ENCODE measurements around the gene LSAMP.
"Not testable (repeated sequence)": the region's sequence is repeated elsewhere in the genome, so short reads cannot be mapped to it uniquely, and the experiment has no call there.

LSAMP gene

DNA sequence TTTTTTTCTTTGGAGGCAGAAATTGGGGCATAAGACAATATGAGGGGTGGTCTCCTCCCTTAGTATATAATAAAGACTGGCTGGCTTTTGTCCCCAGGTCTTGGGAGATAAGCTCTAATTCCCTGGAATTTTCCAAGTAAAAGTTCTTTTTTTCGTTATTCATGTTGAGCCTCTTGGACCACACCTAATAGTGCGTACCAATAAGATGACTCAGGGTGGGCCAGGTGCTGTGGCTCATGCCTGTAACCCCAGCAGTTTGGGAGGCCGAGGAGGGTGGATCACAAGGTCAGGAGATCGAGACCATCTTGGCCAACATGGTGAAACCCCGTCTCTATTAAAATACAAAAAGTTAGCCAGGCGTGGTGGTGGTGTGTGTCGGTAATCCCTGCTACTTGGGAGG is 645.2 kb downstream of the LSAMP start:
- not testable (repeated sequence) for H3K23ac ChIP-seq (ENCODE audit: low read length in 2 of 2)

GRCh38 chr3:115792206-115792955 is 652.9 kb downstream of the LSAMP start:
- no peak overlapping the region for H2BK5ac ChIP-seq (ENCODE audit: low read depth, low read length, poor library complexity, severe bottlenecking)
- no peak overlapping the region for H4K8ac ChIP-seq (ENCODE audit: low read length)
- H3K79me1 ChIP-seq (replicated peaks; ENCODE audit: low read length, poor library complexity, severe bottlenecking) = no peaks in the 10 kb centered on the region
- 65% methylated on average over 4 of the region's 6 CpGs for WGBS
- no peak overlapping the region for H3K27ac ChIP-seq (ENCODE audit: low read length, poor library complexity, severe bottlenecking)
- H2BK120ac ChIP-seq (ENCODE audit: low read depth, low read length) = no peak overlapping the region
- H2BK15ac ChIP-seq (ENCODE audit: low read depth, poor library complexity, severe bottlenecking) = no peak overlapping the region
- DNase-seq = peak; percentile 29
- H3K4me3 ChIP-seq (ENCODE audit: insufficient read depth in 1 of 2, low read depth in 1 of 2, low read length in 2 of 2) = no peak overlapping the region
- no peak overlapping the region for H2AK5ac ChIP-seq (ENCODE audit: low read length, severe bottlenecking)
- no peaks in the 10 kb centered on the region for H3K27me3 ChIP-seq (ENCODE audit: control insufficient read depth in 1 of 2, insufficient read depth in 1 of 2, low read length in 2 of 2)
- H3K23ac ChIP-seq (ENCODE audit: low read length in 2 of 2) = no peak overlapping the region
- peak overlapping the region in 1 of 2 experiments; percentile 10 for H2BK12ac ChIP-seq (ENCODE audit: low read length in 2 of 2)
- no peak overlapping the region for H3K4me2 ChIP-seq (ENCODE audit: low read length, poor library complexity, severe bottlenecking)
- no peaks in the 10 kb centered on the region for H3K36me3 ChIP-seq (ENCODE audit: control insufficient read depth in 1 of 2, insufficient read depth in 2 of 2, low read depth in 1 of 2, low read length in 2 of 2)
- H3K9me3 ChIP-seq (ENCODE audit: control insufficient read depth, low read length) = no peaks in the 10 kb centered on the region
- H2AFZ ChIP-seq (ENCODE audit: low read depth, low read length) = no peak overlapping the region
- no peak overlapping the region for H3K18ac ChIP-seq (ENCODE audit: low read depth in 1 of 2, low read length in 2 of 2)
- H3K14ac ChIP-seq (ENCODE audit: low read length in 2 of 2) = no peak overlapping the region
- H3K4me1 ChIP-seq (ENCODE audit: control insufficient read depth, insufficient read depth, low read depth, low read length) = peaks cover 6% of the 10 kb centered on the region
- H3K9ac ChIP-seq (ENCODE audit: low read length) = no peak overlapping the region
- no peak overlapping the region for H3K4ac ChIP-seq (ENCODE audit: low read depth in 1 of 2, low read length in 2 of 2)
- no peak overlapping the region for H4K91ac ChIP-seq (ENCODE audit: low read length)

More for the DNA sequence above, 645.2 kb downstream of the LSAMP start:
- not testable (repeated sequence) for H3K79me1 ChIP-seq (replicated peaks; ENCODE audit: low read length, poor library complexity, severe bottlenecking); H2AK5ac ChIP-seq (ENCODE audit: low read length, severe bottlenecking); H3K4me2 ChIP-seq (ENCODE audit: low read length, poor library complexity, severe bottlenecking); H2BK15ac ChIP-seq (ENCODE audit: low read depth, poor library complexity, severe bottlenecking); H2BK12ac ChIP-seq (ENCODE audit: low read length in 2 of 2); H3K4ac ChIP-seq (ENCODE audit: low read depth in 1 of 2, low read length in 2 of 2); DNase-seq; H3K9ac ChIP-seq (ENCODE audit: low read length); H2AFZ ChIP-seq (ENCODE audit: low read depth, low read length); H3K27ac ChIP-seq (ENCODE audit: low read length, poor library complexity, severe bottlenecking); H3K4me1 ChIP-seq (ENCODE audit: control insufficient read depth, insufficient read depth, low read depth, low read length); H3K9me3 ChIP-seq (ENCODE audit: control insufficient read depth, low read length); H3K36me3 ChIP-seq (ENCODE audit: control insufficient read depth in 1 of 2, insufficient read depth in 2 of 2, low read depth in 1 of 2, low read length in 2 of 2); H3K4me3 ChIP-seq (ENCODE audit: insufficient read depth in 1 of 2, low read depth in 1 of 2, low read length in 2 of 2); H3K18ac ChIP-seq (ENCODE audit: low read depth in 1 of 2, low read length in 2 of 2); H2BK120ac ChIP-seq (ENCODE audit: low read depth, low read length); H4K91ac ChIP-seq (ENCODE audit: low read length); H2BK5ac ChIP-seq (ENCODE audit: low read depth, low read length, poor library complexity, severe bottlenecking); H3K14ac ChIP-seq (ENCODE audit: low read length in 2 of 2); H4K8ac ChIP-seq (ENCODE audit: low read length); H3K27me3 ChIP-seq (ENCODE audit: control insufficient read depth in 1 of 2, insufficient read depth in 1 of 2, low read length in 2 of 2)
- 84% methylated on average over 7 of the region's 7 CpGs for WGBS

- not testable (repeated sequence) for H3K4me2 ChIP-seq (ENCODE audit: low read length, poor library complexity, severe bottlenecking); H3K23ac ChIP-seq (ENCODE audit: low read length in 2 of 2); H3K9ac ChIP-seq (ENCODE audit: low read length); H2AFZ ChIP-seq (ENCODE audit: low read depth, low read length); H4K8ac ChIP-seq (ENCODE audit: low read length); H2BK15ac ChIP-seq (ENCODE audit: low read depth, poor library complexity, severe bottlenecking); H3K4me3 ChIP-seq (ENCODE audit: insufficient read depth in 1 of 2, low read depth in 1 of 2, low read length in 2 of 2); H2AK5ac ChIP-seq (ENCODE audit: low read length, severe bottlenecking); H3K79me1 ChIP-seq (replicated peaks; ENCODE audit: low read length, poor library complexity, severe bottlenecking); H3K4me1 ChIP-seq (ENCODE audit: control insufficient read depth, insufficient read depth, low read depth, low read length); H3K14ac ChIP-seq (ENCODE audit: low read length in 2 of 2); H3K9me3 ChIP-seq (ENCODE audit: control insufficient read depth, low read length); H3K36me3 ChIP-seq (ENCODE audit: control insufficient read depth in 1 of 2, insufficient read depth in 2 of 2, low read depth in 1 of 2, low read length in 2 of 2); DNase-seq; H3K4ac ChIP-seq (ENCODE audit: low read depth in 1 of 2, low read length in 2 of 2); H2BK120ac ChIP-seq (ENCODE audit: low read depth, low read length); H3K27me3 ChIP-seq (ENCODE audit: control insufficient read depth in 1 of 2, insufficient read depth in 1 of 2, low read length in 2 of 2); H2BK5ac ChIP-seq (ENCODE audit: low read depth, low read length, poor library complexity, severe bottlenecking)
- H2BK12ac ChIP-seq (ENCODE audit: low read length in 2 of 2) = peak overlapping the region in 1 of 2 experiments; percentile 42
- peak overlapping the region; percentile 80 for H3K27ac ChIP-seq (ENCODE audit: low read length, poor library complexity, severe bottlenecking)
- H3K18ac ChIP-seq (ENCODE audit: low read depth in 1 of 2, low read length in 2 of 2) = peak overlapping the region in 1 of 2 experiments; percentile 44
- peak overlapping the region; percentile 61 for H4K91ac ChIP-seq (ENCODE audit: low read length)
- 94% methylated on average over 54 of the region's 55 CpGs for WGBS
These were observed 653.8 kb downstream of the LSAMP start for GRCh38 chr3:115791271-115792153.

GRCh38 chr3:115790759-115791158 is 654.5 kb downstream of the LSAMP start:
- no peak overlapping the region for H4K91ac ChIP-seq (ENCODE audit: low read length)
- H3K4me1 ChIP-seq (ENCODE audit: control insufficient read depth, insufficient read depth, low read depth, low read length) = peaks cover 6% of the 10 kb centered on the region
- no peaks in the 10 kb centered on the region for H3K27me3 ChIP-seq (ENCODE audit: control insufficient read depth in 1 of 2, insufficient read depth in 1 of 2, low read length in 2 of 2)
- H3K18ac ChIP-seq (ENCODE audit: low read depth in 1 of 2, low read length in 2 of 2) = no peak overlapping the region
- no peak overlapping the region for H4K8ac ChIP-seq (ENCODE audit: low read length)
- H2BK15ac ChIP-seq (ENCODE audit: low read depth, poor library complexity, severe bottlenecking) = no peak overlapping the region
- no peak overlapping the region for H2BK120ac ChIP-seq (ENCODE audit: low read depth, low read length)
- WGBS = 8% methylated on average over 2 of the region's 3 CpGs
- H2BK5ac ChIP-seq (ENCODE audit: low read depth, low read length, poor library complexity, severe bottlenecking) = no peak overlapping the region
- no peak overlapping the region for H3K23ac ChIP-seq (ENCODE audit: low read length in 2 of 2)
- H3K9me3 ChIP-seq (ENCODE audit: control insufficient read depth, low read length) = no peaks in the 10 kb centered on the region
- H3K14ac ChIP-seq (ENCODE audit: low read length in 2 of 2) = no peak overlapping the region
- no peak overlapping the region for H2BK12ac ChIP-seq (ENCODE audit: low read length in 2 of 2)
- DNase-seq = peak; percentile 97
- H3K36me3 ChIP-seq (ENCODE audit: control insufficient read depth in 1 of 2, insufficient read depth in 2 of 2, low read depth in 1 of 2, low read length in 2 of 2) = no peaks in the 10 kb centered on the region
- peak overlapping the region; percentile 80 for H3K27ac ChIP-seq (ENCODE audit: low read length, poor library complexity, severe bottlenecking)
- no peak overlapping the region for H3K4me3 ChIP-seq (ENCODE audit: insufficient read depth in 1 of 2, low read depth in 1 of 2, low read length in 2 of 2)
- H3K4ac ChIP-seq (ENCODE audit: low read depth in 1 of 2, low read length in 2 of 2) = no peak overlapping the region
- H3K79me1 ChIP-seq (replicated peaks; ENCODE audit: low read length, poor library complexity, severe bottlenecking) = no peaks in the 10 kb centered on the region
- peak overlapping the region; percentile 2 for H3K9ac ChIP-seq (ENCODE audit: low read length)
- no peak overlapping the region for H2AK5ac ChIP-seq (ENCODE audit: low read length, severe bottlenecking)
- H2AFZ ChIP-seq (ENCODE audit: low read depth, low read length) = no peak overlapping the region
- no peak overlapping the region for H3K4me2 ChIP-seq (ENCODE audit: low read length, poor library complexity, severe bottlenecking)

All from mesenchymal stem cell (in vitro differentiated cells and primary cell).